Kidney (tissue), 14 donors: ENCODE data around the gene FYB2. TPM values are rescaled to one million over a fixed set of nuclear protein-coding genes. Genes with fewer than 3 reads are reported as not detected.

Experiments used
- DNase-seq, 5 donors: peaks; one replicate each; pipeline ENCODE4 v3.0.0-alpha.2; 2013 to 2020
- FAIRE-seq: peaks from 2 replicates; lab custom pipeline; 2012; peaks lifted over from hg19 to GRCh38; lab: Jason Lieb, UNC
- H3K27ac ChIP-seq, 2 donors: one replicate each; pipeline ENCODE4 v1.7.0; 2013; ENCODE audit warnings: low read depth in 2 of 2, low read length in 2 of 2, inconsistent platforms in 1 of 2
- H3K27me3 ChIP-seq: one replicate; pipeline ENCODE4 v1.7.1; 2013; ENCODE audit warnings: low read length, inconsistent platforms; ENCODE audit not compliant: control insufficient read depth, insufficient read depth
- H3K36me3 ChIP-seq, 3 donors: one replicate each; pipeline versions ENCODE4 v1.7.0 to v1.7.1; 2013; ENCODE audit warnings: low read length in 3 of 3, control low read depth in 1 of 3, inconsistent platforms in 1 of 3; ENCODE audit not compliant: insufficient read depth in 3 of 3, control insufficient read depth in 2 of 3
- H3K4me1 ChIP-seq, 3 donors: one replicate each; pipeline versions ENCODE4 v1.7.0 to v1.7.1; 2013; ENCODE audit warnings: low read length in 3 of 3, inconsistent platforms in 1 of 3, low read depth in 1 of 3; ENCODE audit not compliant: control insufficient read depth in 2 of 3, insufficient read depth in 2 of 3
- H3K4me3 ChIP-seq, 3 donors: one replicate each; pipeline versions ENCODE4 v1.7.0 to v1.8.1; 2013; ENCODE audit warnings: low read length in 3 of 3, control low read depth in 1 of 3, inconsistent platforms in 1 of 3
- H3K9ac ChIP-seq, 3 donors: one replicate each; pipeline versions ENCODE4 v1.7.0 to v1.7.1; 2013; ENCODE audit warnings: low read length in 3 of 3, control low read depth in 1 of 3, inconsistent platforms in 1 of 3
- H3K9me3 ChIP-seq, 3 donors: one replicate each; pipeline versions ENCODE4 v1.7.0 to v1.7.1; 2013; ENCODE audit warnings: low read length in 3 of 3, control low read depth in 1 of 3, inconsistent platforms in 1 of 3; ENCODE audit not compliant: control insufficient read depth in 2 of 3, insufficient read depth in 1 of 3
- CTCF ChIP-seq: IDR thresholded peaks from 3 replicates; pipeline ENCODE4 v1.5.1; 2012; ENCODE audit warnings: mild to moderate bottlenecking, moderate library complexity, borderline replicate concordance; ENCODE audit not compliant: insufficient read depth; ENCODE audit errors: extremely low read depth
- intact Hi-C: fragments of 100-400 bp; cut with DNase I; formaldehyde crosslinking; loops from one replicate; pipeline ENCODE4 v1.11.1; 2022
- polyA plus RNA-seq: library from polyadenylated mRNA; stranded (reverse); fragments of 350-450 nt; fragmentation: Illumina TruSeq; extraction: RNeasy Lipid Tissue Mini Kit (QIAGEN cat#74804); gene quantifications from one replicate; pipeline ENCODE4 v1.2.3, GENCODE V29; 2014; ENCODE audit warnings: low read depth, low replicate concordance; ENCODE audit not compliant: insufficient read depth
- total RNA-seq: library from RNA; stranded (reverse); fragmentation: NEBNext Ultra II Directional; extraction: Animal tissue kit (Norgen Biotek cat#: 25700); gene quantifications from one replicate; pipeline ENCODE4 v1.2.1, GENCODE V29; 2021
- donor health status: control.
- donor health status: control.
- donor health status: control.
- donor health status: control.
- donor health status: control.
- donor health status: DM: yes; HTN: yes; CAD: no.
- donor health status: Normal renal cell carcinoma (clear cell type).

FYB2 gene
- total and polyA plus RNA-seq, 2 donors from 2014 or later: 5.5 to 7.9 TPM

- Histone ChIP-seq H3K9ac (no peak overlapping the region), H3K4me1 (no peaks in the 10 kb centered on the region), H3K36me3 (no peaks in the 10 kb centered on the region), H3K27ac (no peak overlapping the region), H3K27me3 (no peaks in the 10 kb centered on the region), H3K4me3 (no peak overlapping the region), H3K9me3 (no peaks in the 10 kb centered on the region)
- no peak for TF ChIP-seq CTCF
- FAIRE-seq: no peak
- no peak for DNase-seq
- intact Hi-C loops: no loop called here
These were observed 26.1 kb upstream of the FYB2 start for GRCh38 chr1:56845343-56845742.

- intact Hi-C loops: no loop called here
- DNase-seq (peak in 4 of 5 donors; percentile 35 to 63 (median 50)), FAIRE-seq (no peak)
- Histone ChIP-seq H3K27ac (no peak overlapping the region), H3K4me3 (no peak overlapping the region), H3K36me3 (no peaks in the 10 kb centered on the region), H3K27me3 (no peaks in the 10 kb centered on the region), H3K4me1 (no peaks in the 10 kb centered on the region), H3K9me3 (peaks cover 0 to 2% (median 0%) of the 10 kb centered on the region in 3 donors), H3K9ac (no peak overlapping the region)
- no peak for TF ChIP-seq CTCF
These were observed 25.4 kb upstream of the FYB2 start for GRCh38 chr1:56844545-56845136.

- no peak overlapping the region for H3K4me3 ChIP-seq
- intact Hi-C loops: no loop called here
- H3K9me3 ChIP-seq: peaks cover 0 to 3% (median 0%) of the 10 kb centered on the region in 3 donors
- H3K36me3 ChIP-seq: no peaks in the 10 kb centered on the region
- no peak overlapping the region for H3K27ac ChIP-seq
- no peak for TF ChIP-seq CTCF
- H3K4me1 ChIP-seq: no peaks in the 10 kb centered on the region
- no peak overlapping the region for H3K9ac ChIP-seq
- DNase-seq (no peak), FAIRE-seq (no peak)
- no peaks in the 10 kb centered on the region for H3K27me3 ChIP-seq
These were observed 24.3 kb upstream of the FYB2 start for GRCh38 chr1:56843544-56843943.

- H3K36me3 ChIP-seq: no peaks in the 10 kb centered on the region
- TF ChIP-seq CTCF: no peak
- H3K4me3 ChIP-seq: no peak overlapping the region
- H3K27ac ChIP-seq: no peak overlapping the region
- no peaks in the 10 kb centered on the region for H3K27me3 ChIP-seq
- no peak for DNase-seq
- FAIRE-seq: no peak
- intact Hi-C loops: no loop called here
- peaks cover 0 to 2% (median 0%) of the 10 kb centered on the region in 3 donors for H3K4me1 ChIP-seq
- no peak overlapping the region for H3K9ac ChIP-seq
- H3K9me3 ChIP-seq: peaks cover 0 to 3% (median 0%) of the 10 kb centered on the region in 3 donors
These were observed 19.6 kb upstream of the FYB2 start for GRCh38 chr1:56838759-56839158.
